MCF 10A (cell line): Measurements from ENCODE around the gene TNS1. TPM values are rescaled to one million over a fixed set of nuclear protein-coding genes. Genes with fewer than 3 reads are reported as not detected.

Experiments
- BruUV-seq: library from RNA; stranded (reverse); fragments of 400-500 nt; replicated peaks from 2 replicates; lab custom pipeline; 2021; lab: Mats Ljungman, UMichigan
- CTCF ChIA-PET: fragments of 300-600 bp; sonication (Branson Sonifier 250); formaldehyde crosslinking; extraction: SDS; loops from one replicate; lab custom pipeline; 2021; ENCODE audit warnings: antibody characterized with exemption, inconsistent platforms; lab: Yijun Ruan, JAX
- POLR2A ChIA-PET: fragments of 300-600, 350-650 bp; sonication (Branson Sonifier 250); formaldehyde crosslinking; extraction: SDS; loops from one replicate; lab custom pipeline; 2020; ENCODE audit warnings: antibody characterized with exemption, inconsistent platforms; lab: Yijun Ruan, JAX
- DNase-seq: peaks from one replicate; pipeline ENCODE4 v3.0.0-alpha.2; 2018; ENCODE audit not compliant: unreplicated experiment
- H3K27ac Mint-ChIP-seq: one replicate; pipeline ENCODE4 v1.8.0; 2022; ENCODE audit warnings: mild to moderate bottlenecking, low read depth, mixed read lengths; ENCODE audit not compliant: unreplicated experiment
- H3K27me3 Mint-ChIP-seq: one replicate; pipeline ENCODE4 v1.8.0; 2022; ENCODE audit warnings: mixed read lengths; ENCODE audit not compliant: insufficient read depth, unreplicated experiment
- H3K36me3 Mint-ChIP-seq: one replicate; pipeline ENCODE4 v1.8.0; 2022; ENCODE audit warnings: mild to moderate bottlenecking, moderate library complexity, mixed read lengths; ENCODE audit not compliant: insufficient read depth, unreplicated experiment
- H3K4me1 Mint-ChIP-seq: one replicate; pipeline ENCODE4 v1.8.0; 2022; ENCODE audit warnings: mixed read lengths; ENCODE audit not compliant: insufficient read depth, unreplicated experiment
- H3K4me3 Mint-ChIP-seq: one replicate; pipeline ENCODE4 v1.8.0; 2022; ENCODE audit warnings: mild to moderate bottlenecking, moderate library complexity, mixed read lengths; ENCODE audit not compliant: unreplicated experiment
- H3K9me3 Mint-ChIP-seq: one replicate; pipeline ENCODE4 v1.8.0; 2022; ENCODE audit warnings: mixed read lengths; ENCODE audit not compliant: unreplicated experiment
- CTCF ChIP-seq: fragments of 200-600 bp; IDR thresholded peaks from one replicate; pipeline ENCODE4 v1.8.0; 2022; ENCODE audit warnings: antibody characterized with exemption, mild to moderate bottlenecking; ENCODE audit not compliant: unreplicated experiment
- intact Hi-C: fragments of 100-400 bp; cut with micrococcal nuclease; formaldehyde crosslinking; loops from 2 replicates; pipeline ENCODE4 v1.14.1; 2022
- total RNA-seq: library from RNA; stranded (reverse); gene quantifications from 2 replicates; pipeline ENCODE4 v1.2.3, GENCODE V29; 2022

Gene TNS1
- total RNA-seq, 1 experiment from 2014 or later = 3.3 TPM

- peaks cover 5% of the 10 kb centered on the region for H3K4me1 Mint-ChIP-seq
- CTCF ChIA-PET = interaction anchor here (1.2 to 12.2 kb wide), 2 partner anchors 9 to 67 kb away, joined by 5 to 113 read pairs; no protein-coding TSS in a partner anchor
- TF ChIP-seq CTCF = no peak
- no peaks in the 10 kb centered on the region for H3K9me3 Mint-ChIP-seq
- intact Hi-C loops = no loop called here
- no peak overlapping the region for H3K27ac Mint-ChIP-seq
- DNase-seq = no peak
- POLR2A ChIA-PET = no interaction called here
- no TSS peak for BruUV-seq
- no peaks in the 10 kb centered on the region for H3K36me3 Mint-ChIP-seq
- no peak overlapping the region for H3K4me3 Mint-ChIP-seq
- H3K27me3 Mint-ChIP-seq = peaks cover 14% of the 10 kb centered on the region
Measured at GRCh38 chr2:217856159-217856558, 146.6 kb downstream of the TNS1 start.

GRCh38 chr2:217854684-217855420 lies 147.9 kb downstream of the TNS1 start:
- ChIA-PET POLR2A (no interaction called here), CTCF (interaction anchor here (0.7 to 12.2 kb wide), 2 partner anchors 66 to 100 kb away, joined by 4 to 113 read pairs; no protein-coding TSS in a partner anchor)
- H3K27me3 Mint-ChIP-seq = peaks cover 12% of the 10 kb centered on the region
- H3K9me3 Mint-ChIP-seq = no peaks in the 10 kb centered on the region
- H3K27ac Mint-ChIP-seq = no peak overlapping the region
- no peak overlapping the region for H3K4me3 Mint-ChIP-seq
- intact Hi-C loops = no loop called here
- no peaks in the 10 kb centered on the region for H3K36me3 Mint-ChIP-seq
- H3K4me1 Mint-ChIP-seq = peaks cover 18% of the 10 kb centered on the region
- no peak for DNase-seq
- BruUV-seq = no TSS peak
- TF ChIP-seq CTCF = no peak

- H3K36me3 Mint-ChIP-seq = no peaks in the 10 kb centered on the region
- TF ChIP-seq CTCF = no peak
- intact Hi-C loops = no loop called here
- peaks cover 12% of the 10 kb centered on the region for H3K27me3 Mint-ChIP-seq
- BruUV-seq = no TSS peak
- no peaks in the 10 kb centered on the region for H3K9me3 Mint-ChIP-seq
- H3K4me3 Mint-ChIP-seq = no peak overlapping the region
- DNase-seq = no peak
- POLR2A ChIA-PET = no interaction called here
- H3K27ac Mint-ChIP-seq = no peak overlapping the region
- H3K4me1 Mint-ChIP-seq = peaks cover 25% of the 10 kb centered on the region
- CTCF ChIA-PET = interaction anchor here (0.6 to 12.2 kb wide), 4 partner anchors 35 to 219 kb away, joined by 4 to 113 read pairs (median 5); no protein-coding TSS in a partner anchor
Measured at GRCh38 chr2:217853961-217854360, 148.8 kb downstream of the TNS1 start.

- no peak for TF ChIP-seq CTCF
- Mint-ChIP-seq H3K36me3 (no peaks in the 10 kb centered on the region), H3K4me3 (no peak overlapping the region), H3K9me3 (no peaks in the 10 kb centered on the region), H3K27ac (no peak overlapping the region), H3K27me3 (peaks cover 12% of the 10 kb centered on the region), H3K4me1 (peaks cover 25% of the 10 kb centered on the region)
- no TSS peak for BruUV-seq
- ChIA-PET POLR2A (interaction anchor here (0.8 kb wide), 1 partner anchor 24 kb away, joined by 3 read pairs; no protein-coding TSS in a partner anchor), CTCF (interaction anchor here (0.7 to 12.2 kb wide), 5 partner anchors 31 to 136 kb away, joined by 4 to 113 read pairs (median 6); no protein-coding TSS in a partner anchor)
- peak; percentile 30 for DNase-seq
- intact Hi-C loops = no loop called here
Measured at GRCh38 chr2:217853301-217853881, 149.4 kb downstream of the TNS1 start.
